ENCODE measurements around the gene SLC39A11.

The SLC39A11 gene

GRCh38 chr17:72702136-72702735 is 390.3 kb downstream of the SLC39A11 start:
- DNase-seq (ENCODE audit: low read depth in 2 of 3, low spot score in 1 of 3), result no peak

DNA sequence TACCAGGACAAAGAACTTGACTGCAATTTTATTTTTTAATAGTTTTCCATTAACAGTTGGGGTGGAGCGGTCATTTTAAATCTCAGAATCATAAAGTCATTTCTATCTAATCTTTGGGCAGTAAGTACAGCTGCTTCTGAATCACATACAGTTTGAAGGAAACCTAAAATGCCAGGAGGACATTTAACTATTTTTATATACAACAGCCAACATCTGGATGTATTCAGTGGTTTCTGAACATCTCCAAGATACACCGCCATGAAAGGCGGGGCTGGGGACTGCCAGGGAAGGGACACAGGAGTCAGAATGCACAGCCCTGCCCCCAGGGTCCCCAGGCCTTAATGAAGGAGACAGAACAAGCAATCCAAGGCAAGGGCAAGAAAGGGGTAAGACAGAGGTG is 392.3 kb downstream of the SLC39A11 start:
- no peak for DNase-seq (ENCODE audit: low read depth in 2 of 3, low spot score in 1 of 3)

DNA sequence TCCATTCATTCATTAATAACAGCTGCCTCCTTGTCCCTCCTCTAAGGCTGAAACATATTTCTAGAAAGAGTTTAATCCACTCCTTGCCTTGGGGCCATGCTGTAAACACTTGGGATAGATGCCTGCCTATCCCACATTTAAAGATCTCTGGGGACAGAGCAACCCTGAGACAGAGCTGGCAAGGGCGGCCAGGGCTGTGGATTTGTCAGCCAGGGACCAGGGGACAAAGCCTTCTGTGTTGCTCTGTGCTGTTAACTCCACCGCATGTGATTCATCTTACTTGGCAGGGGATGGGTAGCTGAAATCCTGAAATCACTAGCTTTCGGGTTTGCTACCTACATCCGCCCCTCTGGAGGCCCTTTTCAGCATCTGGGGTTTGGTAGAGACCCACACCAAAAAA is 392.9 kb downstream of the SLC39A11 start:
- no peak for DNase-seq (ENCODE audit: low read depth in 2 of 3, low spot score in 1 of 3)

DNA sequence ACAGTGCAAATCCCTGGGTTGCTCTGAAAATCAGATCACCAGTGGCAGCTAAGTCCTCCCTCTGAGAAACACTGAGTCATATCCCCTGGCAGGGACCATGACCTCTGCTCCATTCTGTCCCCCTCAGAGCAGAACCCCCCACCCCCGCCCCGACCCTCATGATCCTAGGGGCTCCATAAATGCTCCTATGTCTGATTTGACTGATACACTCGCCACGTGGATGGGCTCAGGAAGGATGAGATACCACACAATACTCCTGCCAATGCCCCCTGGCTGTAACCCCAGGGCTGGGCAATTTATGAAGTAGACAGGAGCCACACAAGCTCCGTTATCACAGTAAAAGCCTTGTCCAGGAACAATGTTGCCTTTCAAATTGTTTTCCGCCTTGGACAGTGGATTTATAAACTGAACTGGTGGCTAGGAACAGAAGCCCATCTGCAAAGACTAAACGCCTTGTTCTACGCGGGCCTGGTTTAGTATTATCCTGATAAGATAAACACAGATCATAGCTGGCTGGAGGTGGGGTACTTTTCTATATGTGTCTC is 394.8 kb downstream of the SLC39A11 start:
- DNase-seq (ENCODE audit: low read depth in 2 of 3, low spot score in 1 of 3), result no peak

DNA sequence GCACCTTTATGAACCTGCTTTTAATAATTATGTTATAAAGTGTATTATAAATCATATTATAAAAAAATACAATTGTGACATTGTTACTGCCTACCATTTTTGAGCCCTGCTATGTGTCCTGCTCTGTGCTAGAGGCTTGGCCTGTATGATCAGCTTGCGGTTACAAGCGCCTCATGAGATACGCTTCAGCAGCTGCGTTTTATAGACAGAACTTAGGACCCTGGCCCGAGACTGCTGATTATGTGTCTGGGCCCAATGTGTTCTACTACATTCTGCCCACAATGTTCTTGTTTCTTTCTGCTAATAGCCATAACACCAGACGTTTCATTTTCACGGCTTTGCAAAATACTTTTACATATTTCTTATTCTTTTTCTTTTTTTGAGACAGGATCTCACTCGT is 395.8 kb downstream of the SLC39A11 start:
- DNase-seq (ENCODE audit: low read depth in 2 of 3, low spot score in 1 of 3), result no peak

DNA sequence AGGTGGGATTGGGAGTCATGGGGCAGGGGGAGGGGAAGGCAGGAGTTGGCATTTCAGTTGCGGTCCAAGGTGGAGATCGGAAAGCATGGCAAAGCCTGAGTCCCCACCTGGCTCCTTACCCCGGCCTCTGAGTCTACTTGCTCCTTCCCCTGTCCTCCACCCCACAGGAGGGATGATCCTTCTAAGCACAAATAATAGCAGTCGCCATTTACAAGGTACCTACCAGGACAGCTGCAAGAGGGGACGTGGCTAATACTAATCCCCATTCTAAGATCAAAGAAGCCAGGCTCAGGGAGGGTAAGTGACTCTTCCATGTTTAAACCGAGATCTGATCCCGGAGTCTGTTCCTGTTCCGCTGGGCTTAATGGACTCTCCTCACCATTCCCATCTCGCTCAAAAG is 396.3 kb downstream of the SLC39A11 start:
- DNase-seq (ENCODE audit: low read depth in 2 of 3, low spot score in 1 of 3), result no peak

GRCh38 chr17:72693956-72694355 is 398.5 kb downstream of the SLC39A11 start:
- DNase-seq (ENCODE audit: low read depth in 2 of 3, low spot score in 1 of 3), result no peak

- no peak for DNase-seq (ENCODE audit: low read depth in 2 of 3, low spot score in 1 of 3)
Observed at GRCh38 chr17:72693151-72693878, 399.2 kb downstream of the SLC39A11 start.

GRCh38 chr17:72692676-72693075 is 399.8 kb downstream of the SLC39A11 start:
- DNase-seq (ENCODE audit: low read depth in 2 of 3, low spot score in 1 of 3), result no peak

- DNase-seq (ENCODE audit: low read depth in 2 of 3, low spot score in 1 of 3), result no peak
Observed at GRCh38 chr17:72691586-72691985, 400.9 kb downstream of the SLC39A11 start.

DNA sequence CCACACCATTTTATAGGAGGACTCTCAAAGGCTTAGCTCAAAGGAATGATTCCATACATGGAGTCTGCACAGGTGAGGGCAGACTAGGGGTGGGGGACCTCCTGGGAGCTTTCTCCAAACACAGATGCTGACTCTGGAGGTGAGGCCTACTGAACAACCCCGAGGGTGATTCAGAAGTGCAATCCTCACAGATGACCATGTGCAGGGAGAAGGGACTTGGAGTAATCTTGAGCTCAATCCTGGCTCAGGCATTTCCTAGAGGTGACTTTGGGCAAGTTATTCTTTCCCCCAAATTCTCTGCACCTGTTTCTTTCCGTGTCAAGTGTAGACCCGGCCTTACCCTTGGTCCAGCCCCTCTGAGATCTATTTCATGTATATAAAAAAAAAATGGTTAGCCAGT is 401.5 kb downstream of the SLC39A11 start:
- DNase-seq (ENCODE audit: low read depth in 2 of 3, low spot score in 1 of 3), result no peak

GRCh38 chr17:72687886-72688285 is 404.6 kb downstream of the SLC39A11 start:
- no peak for DNase-seq (ENCODE audit: low read depth in 2 of 3, low spot score in 1 of 3)

GRCh38 chr17:72684405-72685020 is 408.0 kb downstream of the SLC39A11 start:
- no peak for DNase-seq (ENCODE audit: low read depth in 2 of 3, low spot score in 1 of 3)

DNA sequence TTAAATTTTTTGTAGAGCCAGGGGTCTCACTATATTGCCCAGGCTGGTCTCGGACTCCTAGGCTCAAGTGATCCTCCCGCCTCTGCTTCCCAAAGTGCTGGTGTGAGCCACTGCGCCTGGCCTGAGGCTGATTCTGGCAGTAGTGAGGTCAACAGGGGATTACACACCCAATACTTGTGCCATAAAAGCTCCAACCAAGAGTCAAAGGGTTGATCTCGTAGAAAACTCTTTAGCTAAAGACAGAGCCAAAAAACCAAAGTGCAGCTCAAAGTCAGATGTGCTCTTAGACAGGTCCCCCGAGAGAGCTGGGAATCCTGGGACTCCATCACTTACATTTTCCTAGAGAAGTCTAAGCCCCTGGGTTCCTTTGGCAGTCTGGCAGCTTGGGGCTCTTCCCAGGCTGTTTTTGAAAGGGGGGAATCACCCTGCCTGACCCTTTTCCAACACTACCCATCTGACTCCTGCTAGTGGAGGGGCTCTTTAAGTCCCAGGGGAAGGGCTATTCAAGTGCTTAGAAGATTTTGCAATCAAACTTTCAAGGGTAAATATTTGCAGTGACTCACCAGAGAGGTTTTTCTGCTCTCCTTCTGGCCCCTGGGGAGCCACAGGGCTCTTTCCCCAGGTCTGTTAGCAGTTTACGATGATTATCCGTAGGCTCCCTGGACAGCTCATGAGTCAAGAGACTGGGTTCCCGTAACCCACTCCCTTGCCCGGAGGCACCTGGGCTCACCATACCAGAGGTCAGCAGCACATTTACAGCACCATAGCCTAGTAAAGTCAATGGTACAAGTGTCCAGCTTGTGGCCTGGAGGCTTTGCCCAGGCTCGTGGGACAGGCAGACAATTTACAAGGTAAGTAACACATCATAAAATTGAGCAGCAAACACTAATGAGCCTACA is 408.7 kb downstream of the SLC39A11 start:
- no peak for DNase-seq (ENCODE audit: low read depth in 2 of 3, low spot score in 1 of 3)

DNA sequence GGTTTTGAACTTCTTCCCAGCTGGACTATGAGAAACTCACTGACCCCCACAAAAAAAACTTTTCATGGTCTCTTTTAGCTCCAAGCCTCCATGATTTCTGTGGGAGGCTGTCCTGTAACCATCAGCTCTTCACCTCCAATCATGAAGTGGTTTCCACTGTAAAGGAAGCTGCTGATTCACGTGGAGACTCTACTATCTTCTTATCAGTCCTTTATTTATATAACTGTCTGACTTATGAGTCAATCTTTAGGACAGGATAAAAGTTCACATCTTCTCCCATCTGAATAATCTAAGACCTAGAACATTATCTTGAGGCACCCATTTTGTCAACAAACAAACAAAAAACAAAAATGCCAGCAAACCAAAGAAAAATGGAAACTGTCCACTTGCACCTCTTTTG is 409.9 kb downstream of the SLC39A11 start:
- DNase-seq (ENCODE audit: low read depth in 2 of 3, low spot score in 1 of 3), result no peak

DNA sequence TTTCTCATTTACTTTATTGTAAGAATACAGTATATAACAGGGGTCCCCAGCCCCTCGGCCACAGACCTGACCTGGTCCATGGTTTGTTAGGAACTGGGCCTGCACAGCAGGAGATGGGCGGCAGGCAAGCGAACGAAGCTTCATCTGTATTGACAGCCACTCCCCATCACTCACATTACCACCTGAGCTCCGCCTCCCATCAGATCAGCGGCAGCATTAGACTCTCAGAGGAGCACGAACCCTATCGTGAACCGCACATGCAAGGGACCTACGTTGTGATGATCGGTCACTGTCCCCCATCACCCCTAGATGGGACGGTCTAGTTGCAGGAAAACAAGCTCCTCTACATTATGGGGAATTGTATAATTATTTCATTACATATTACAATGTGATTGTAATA is 410.6 kb downstream of the SLC39A11 start:
- no peak for DNase-seq (ENCODE audit: low read depth in 2 of 3, low spot score in 1 of 3)

GRCh38 chr17:72677714-72678390 is 414.6 kb downstream of the SLC39A11 start:
- no peak for DNase-seq (ENCODE audit: low read depth in 2 of 3, low spot score in 1 of 3)

DNA sequence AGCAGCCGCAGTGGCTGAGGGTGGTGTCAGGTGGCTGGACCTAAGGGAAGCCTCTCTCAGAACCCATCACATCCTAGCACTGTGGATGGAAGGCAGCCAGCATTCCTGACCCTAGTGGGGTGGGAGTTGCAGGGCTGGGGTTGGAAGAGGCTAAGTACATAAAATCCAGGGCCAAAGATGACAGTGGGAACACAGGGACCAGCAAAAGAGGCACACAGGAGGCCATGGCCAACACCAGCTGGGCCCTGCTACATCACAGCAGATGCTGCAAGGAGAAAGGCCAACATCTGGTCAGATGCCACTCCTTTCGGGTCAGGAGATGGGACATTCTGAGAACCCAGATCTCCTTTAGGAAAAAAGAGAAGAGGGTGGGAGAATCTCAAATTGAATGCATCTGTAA is 415.4 kb downstream of the SLC39A11 start:
- no peak for DNase-seq (ENCODE audit: low read depth in 2 of 3, low spot score in 1 of 3)

GRCh38 chr17:72672729-72673128 is 419.8 kb downstream of the SLC39A11 start:
- no peak for DNase-seq (ENCODE audit: low read depth in 2 of 3, low spot score in 1 of 3)

- no peak for DNase-seq (ENCODE audit: low read depth in 2 of 3, low spot score in 1 of 3)
Observed at GRCh38 chr17:72671016-72671415, 421.5 kb downstream of the SLC39A11 start.

Data from stimulated activated CD4-positive, alpha-beta T cell treated with anti-CD3 and anti-CD28 coated beads, Interleukin-12 subunit alpha, Interleukin-12 subunit beta, amount 100 ng/mL, for 48 hours (primary cell).